BLaER1 (cell line): ENCODE results near the gene LIMA1.
"Not testable (repeated sequence)": the region's sequence is repeated elsewhere in the genome, so short reads cannot be mapped to it uniquely, and the experiment has no call there.

Experiments
- H3K27ac ChIP-seq: shearing (Covaris generic); formaldehyde crosslinking; 2 replicates; pipeline ENCODE4 v1.8.1; 2022
- H3K27me3 ChIP-seq: shearing (Covaris generic); formaldehyde crosslinking; 2 replicates; pipeline ENCODE4 v1.8.1; 2022
- H3K36me3 ChIP-seq: shearing (Covaris generic); formaldehyde crosslinking; 2 replicates; pipeline ENCODE4 v1.8.1; 2022
- H3K4me1 ChIP-seq: shearing (Covaris generic); formaldehyde crosslinking; 2 replicates; pipeline ENCODE4 v1.8.1; 2022
- H3K4me2 ChIP-seq: shearing (Covaris generic); formaldehyde crosslinking; 2 replicates; pipeline ENCODE4 v1.8.1; 2022
- H3K4me3 ChIP-seq: shearing (Covaris generic); formaldehyde crosslinking; 2 replicates; pipeline ENCODE4 v1.8.1; 2022
- H3K9ac ChIP-seq: shearing (Covaris generic); formaldehyde crosslinking; 2 replicates; pipeline ENCODE4 v1.8.1; 2022
- H3K9me3 ChIP-seq: shearing (Covaris generic); formaldehyde crosslinking; 2 replicates; pipeline ENCODE4 v1.8.1; 2022
- H4K20me1 ChIP-seq: shearing (Covaris generic); formaldehyde crosslinking; 2 replicates; pipeline ENCODE4 v1.8.1; 2022
- Cebpa-rat ChIP-seq: shearing (Covaris generic); IDR thresholded peaks from 2 replicates; pipeline ENCODE4 v1.8.1; 2022

LIMA1 gene

DNA sequence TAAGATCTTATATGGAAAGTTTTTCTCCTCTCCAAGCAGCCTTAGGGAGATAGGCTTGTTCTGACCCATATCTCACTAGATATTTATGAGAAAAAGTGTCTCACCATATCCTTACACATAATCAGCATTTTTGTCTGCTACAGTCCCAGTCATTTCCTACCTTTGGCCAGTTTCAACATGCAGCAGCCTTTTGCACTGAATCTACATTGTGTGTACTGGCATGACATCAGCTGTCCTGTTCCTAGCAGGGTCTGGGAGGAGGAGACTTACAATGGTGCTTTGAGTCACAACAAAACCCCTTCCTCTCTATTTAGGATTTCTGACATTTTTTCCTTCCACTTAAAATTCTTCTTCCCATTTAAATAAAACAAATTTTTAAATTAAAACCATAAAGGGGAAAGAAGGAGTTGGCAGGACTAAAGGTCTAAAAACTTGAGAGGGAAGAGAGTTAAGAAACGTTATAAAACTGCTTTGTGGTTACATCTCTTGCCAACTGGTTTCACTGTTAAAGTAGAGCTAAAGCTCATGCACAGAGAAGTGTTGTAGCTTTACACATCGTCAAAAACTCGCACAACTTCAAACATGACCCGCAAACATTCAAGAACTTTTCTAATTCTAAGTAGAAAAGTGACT lies 62.8 kb downstream of the LIMA1 start:
- Histone ChIP-seq H3K9me3 (no peaks in the 10 kb centered on the region), H3K36me3 (no peaks in the 10 kb centered on the region), H3K4me1 (peaks cover 54% of the 10 kb centered on the region), H3K4me3 (peak overlapping the region; percentile 55), H3K4me2 (peak overlapping the region; percentile 77), H3K9ac (peak overlapping the region; percentile 65; the same call in 1 of the 2 replicates), H3K27me3 (no peaks in the 10 kb centered on the region), H4K20me1 (no peaks in the 10 kb centered on the region), H3K27ac (peak overlapping the region; percentile 52)
- no peak for TF ChIP-seq Cebpa-rat

DNA sequence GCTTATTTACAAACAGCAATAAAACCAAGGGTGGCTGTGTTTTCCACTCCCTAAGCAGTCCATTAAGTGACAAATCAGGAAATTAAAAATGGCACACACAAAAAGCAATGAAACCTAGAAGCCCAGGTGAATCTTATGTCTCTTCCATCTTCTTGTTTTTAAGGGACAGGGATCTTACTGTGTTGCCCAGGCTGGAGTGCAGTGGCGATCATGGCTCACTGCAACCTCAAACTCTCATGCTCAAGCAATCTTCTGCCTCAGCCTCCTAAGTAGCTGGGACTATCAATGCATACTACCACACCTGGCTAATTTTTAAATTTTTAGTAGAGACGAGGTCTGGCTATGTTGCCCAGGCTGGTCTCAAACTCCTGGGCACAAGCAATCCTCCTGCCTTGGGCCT lies 63.8 kb downstream of the LIMA1 start:
- Histone ChIP-seq H4K20me1 (no peaks in the 10 kb centered on the region), H3K27ac (no peak overlapping the region), H3K4me3 (no peak overlapping the region), H3K36me3 (no peaks in the 10 kb centered on the region), H3K4me2 (no peak overlapping the region), H3K9ac (no peak overlapping the region), H3K9me3 (no peaks in the 10 kb centered on the region), H3K27me3 (no peaks in the 10 kb centered on the region), H3K4me1 (peaks cover 50% of the 10 kb centered on the region)
- no peak for TF ChIP-seq Cebpa-rat

DNA sequence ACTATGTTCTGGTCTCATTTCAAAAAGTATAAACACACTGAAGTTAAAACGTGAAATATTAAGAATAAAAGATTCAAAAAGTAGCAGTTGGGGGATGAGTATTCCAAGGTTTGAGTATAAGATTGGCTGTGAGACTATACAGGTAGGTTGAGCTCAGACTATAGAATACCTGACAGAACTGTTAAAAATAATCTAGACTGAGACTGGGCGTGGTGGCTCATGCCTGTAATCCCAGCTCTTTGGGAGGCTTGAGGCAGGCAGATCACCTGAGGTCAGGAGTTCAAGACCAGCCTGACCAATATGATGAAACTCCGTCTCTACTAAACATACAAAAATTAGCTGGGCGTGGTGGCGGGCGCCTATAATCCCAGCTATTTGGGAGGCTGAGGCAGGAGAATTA lies 64.3 kb downstream of the LIMA1 start:
- H3K4me1 ChIP-seq = peaks cover 44% of the 10 kb centered on the region
- H4K20me1 ChIP-seq, H3K9me3 ChIP-seq, H3K36me3 ChIP-seq, H3K27me3 ChIP-seq, H3K4me2 ChIP-seq, H3K27ac ChIP-seq, H3K4me3 ChIP-seq, H3K9ac ChIP-seq: not testable (repeated sequence)

DNA sequence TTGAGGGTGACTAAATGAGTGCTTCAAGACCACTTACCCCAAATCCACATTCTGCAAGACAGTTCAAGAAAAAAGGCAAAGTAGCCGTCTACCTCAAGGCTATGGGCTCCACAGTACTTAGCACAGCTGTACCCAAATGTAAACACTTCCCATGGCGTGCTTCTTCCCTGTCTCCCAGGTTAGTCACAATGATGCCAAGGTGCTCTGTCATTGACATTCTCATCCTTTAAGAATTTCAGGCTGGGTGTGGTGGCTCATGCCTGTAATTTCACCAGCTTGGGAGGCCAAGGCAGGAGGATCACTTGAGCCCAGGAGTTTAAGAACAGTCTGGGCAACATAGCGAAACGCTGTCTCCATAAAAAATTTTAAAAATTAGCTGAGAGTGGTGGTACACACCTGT lies 64.9 kb downstream of the LIMA1 start:
- Histone ChIP-seq H3K9ac (no peak overlapping the region), H3K4me3 (no peak overlapping the region), H3K27ac (no peak overlapping the region), H4K20me1 (no peaks in the 10 kb centered on the region), H3K9me3 (no peaks in the 10 kb centered on the region), H3K4me1 (peaks cover 38% of the 10 kb centered on the region), H3K36me3 (no peaks in the 10 kb centered on the region), H3K27me3 (no peaks in the 10 kb centered on the region), H3K4me2 (no peak overlapping the region)
- TF ChIP-seq Cebpa-rat = no peak

DNA sequence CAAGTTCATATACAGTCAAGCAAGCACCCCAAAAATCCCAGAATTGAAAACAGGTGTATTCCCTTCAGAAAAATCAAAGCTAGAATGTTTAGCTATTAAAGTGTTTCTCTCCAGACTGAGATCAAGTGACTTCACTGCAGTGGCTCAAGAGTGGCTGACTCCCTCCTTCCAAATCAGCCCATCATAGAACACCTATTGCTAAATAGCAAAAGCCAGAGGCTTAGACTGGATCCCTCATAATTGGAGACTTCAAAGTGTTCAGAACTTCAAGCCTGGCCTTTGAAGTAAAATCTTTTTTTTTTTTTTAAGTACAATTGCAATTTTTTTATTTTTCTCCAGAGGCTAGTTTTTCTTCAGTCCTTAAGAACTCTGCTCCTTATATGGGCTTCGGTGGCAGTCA lies 66.1 kb downstream of the LIMA1 start:
- Histone ChIP-seq H3K27ac (no peak overlapping the region), H3K4me2 (no peak overlapping the region), H3K4me3 (no peak overlapping the region), H3K27me3 (no peaks in the 10 kb centered on the region), H4K20me1 (no peaks in the 10 kb centered on the region), H3K36me3 (no peaks in the 10 kb centered on the region), H3K9ac (no peak overlapping the region), H3K9me3 (no peaks in the 10 kb centered on the region), H3K4me1 (peaks cover 27% of the 10 kb centered on the region)
- TF ChIP-seq Cebpa-rat = no peak

DNA sequence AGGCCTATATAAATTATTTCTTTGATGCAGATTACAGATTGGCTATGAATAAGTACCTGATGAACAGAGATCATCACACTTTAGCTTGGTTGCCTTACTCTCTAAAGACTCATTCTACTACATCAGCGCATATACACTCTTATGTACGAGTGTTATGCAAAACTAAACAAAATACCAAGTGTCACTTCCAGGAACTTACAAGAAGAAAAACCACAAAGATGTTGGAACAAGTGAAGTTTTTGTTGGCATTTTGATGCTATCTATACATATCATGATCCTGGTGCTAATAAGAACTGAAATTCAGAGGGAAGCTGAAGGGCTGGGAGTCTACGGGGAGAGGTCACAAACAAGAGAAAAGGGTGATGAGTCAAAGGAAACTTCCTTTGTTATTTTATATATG lies 68.3 kb downstream of the LIMA1 start:
- H3K4me2 ChIP-seq = no peak overlapping the region
- H3K27me3 ChIP-seq = no peaks in the 10 kb centered on the region
- no peak overlapping the region for H3K9ac ChIP-seq
- TF ChIP-seq Cebpa-rat = no peak
- no peaks in the 10 kb centered on the region for H3K36me3 ChIP-seq
- H3K4me3 ChIP-seq = no peak overlapping the region
- H3K27ac ChIP-seq = no peak overlapping the region
- H3K9me3 ChIP-seq = no peaks in the 10 kb centered on the region
- no peaks in the 10 kb centered on the region for H4K20me1 ChIP-seq
- peaks cover 14% of the 10 kb centered on the region for H3K4me1 ChIP-seq

DNA sequence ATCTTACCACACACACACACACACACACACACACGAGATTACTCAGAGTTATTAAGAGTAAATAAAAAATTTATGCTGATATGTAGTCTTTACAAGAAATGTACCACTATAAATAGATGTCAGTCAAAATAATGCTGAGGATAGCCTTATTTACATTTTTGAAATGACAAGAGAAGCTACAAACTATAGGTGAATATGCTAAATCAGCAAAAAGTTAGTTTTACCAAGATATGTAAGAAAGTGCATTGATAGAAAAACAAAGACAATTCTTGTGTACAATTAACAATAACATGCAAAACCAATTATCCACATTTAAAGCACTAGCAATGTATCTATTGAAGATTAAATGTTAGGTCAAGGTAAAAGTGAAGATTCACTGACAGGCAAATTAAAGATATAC lies 69.3 kb downstream of the LIMA1 start:
- Histone ChIP-seq H3K4me1 (peaks cover 10% of the 10 kb centered on the region), H3K27ac (no peak overlapping the region), H3K27me3 (no peaks in the 10 kb centered on the region), H3K4me2 (no peak overlapping the region), H3K9me3 (no peaks in the 10 kb centered on the region), H3K9ac (no peak overlapping the region), H4K20me1 (no peaks in the 10 kb centered on the region), H3K4me3 (no peak overlapping the region), H3K36me3 (no peaks in the 10 kb centered on the region)
- no peak for TF ChIP-seq Cebpa-rat

DNA sequence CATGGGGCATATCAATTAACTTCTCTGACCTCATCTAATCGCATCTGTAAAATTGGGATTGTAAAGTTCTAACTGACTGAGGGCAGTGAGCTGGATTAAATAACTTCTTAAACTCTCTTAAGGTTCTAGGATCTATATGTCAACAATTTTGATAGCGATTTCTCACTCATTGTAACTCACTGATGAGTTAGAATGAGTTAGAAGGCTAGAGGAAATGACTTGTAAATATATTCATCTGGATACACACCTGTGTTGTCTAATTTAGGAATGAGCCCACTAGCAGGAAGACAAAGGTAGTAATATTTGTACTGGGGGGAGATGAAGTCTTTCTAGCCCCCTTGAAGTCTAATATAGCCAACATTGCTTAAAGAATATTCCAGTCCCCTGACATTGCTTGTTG lies 69.9 kb downstream of the LIMA1 start:
- H3K27ac ChIP-seq = no peak overlapping the region

DNA sequence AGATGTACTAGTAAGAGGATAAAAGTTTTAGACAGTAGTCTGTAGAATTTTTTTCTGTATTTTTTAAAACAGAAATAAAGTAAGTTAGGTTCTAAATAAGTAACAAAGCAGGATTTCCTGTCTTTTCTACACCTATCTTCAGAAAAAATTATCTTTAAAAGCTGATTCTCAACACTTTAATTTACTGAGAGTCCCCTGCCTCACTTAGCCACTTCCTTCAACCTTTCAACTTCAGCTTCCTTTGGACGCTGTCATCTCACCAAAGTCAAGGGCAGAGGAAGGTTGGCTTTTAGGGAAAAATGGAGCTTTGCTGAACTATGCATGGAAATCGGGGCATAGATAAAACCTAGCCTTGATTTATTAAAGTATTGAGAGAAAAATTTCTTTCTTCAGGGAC lies 71.3 kb downstream of the LIMA1 start:
- Histone ChIP-seq H3K9me3 (no peaks in the 10 kb centered on the region), H4K20me1 (no peaks in the 10 kb centered on the region), H3K4me2 (no peak overlapping the region), H3K4me3 (no peak overlapping the region), H3K4me1 (peaks cover 10% of the 10 kb centered on the region), H3K27me3 (no peaks in the 10 kb centered on the region), H3K27ac (no peak overlapping the region; the same call in 1 of the 2 replicates), H3K9ac (no peak overlapping the region), H3K36me3 (no peaks in the 10 kb centered on the region)
- no peak for TF ChIP-seq Cebpa-rat

More for the DNA sequence above, 69.9 kb downstream of the LIMA1 start:
- Histone ChIP-seq H3K4me2 (no peak overlapping the region), H4K20me1 (no peaks in the 10 kb centered on the region), H3K36me3 (no peaks in the 10 kb centered on the region), H3K4me3 (no peak overlapping the region), H3K27me3 (no peaks in the 10 kb centered on the region), H3K9ac (no peak overlapping the region), H3K4me1 (peaks cover 10% of the 10 kb centered on the region), H3K9me3 (no peaks in the 10 kb centered on the region)
- TF ChIP-seq Cebpa-rat = no peak

DNA sequence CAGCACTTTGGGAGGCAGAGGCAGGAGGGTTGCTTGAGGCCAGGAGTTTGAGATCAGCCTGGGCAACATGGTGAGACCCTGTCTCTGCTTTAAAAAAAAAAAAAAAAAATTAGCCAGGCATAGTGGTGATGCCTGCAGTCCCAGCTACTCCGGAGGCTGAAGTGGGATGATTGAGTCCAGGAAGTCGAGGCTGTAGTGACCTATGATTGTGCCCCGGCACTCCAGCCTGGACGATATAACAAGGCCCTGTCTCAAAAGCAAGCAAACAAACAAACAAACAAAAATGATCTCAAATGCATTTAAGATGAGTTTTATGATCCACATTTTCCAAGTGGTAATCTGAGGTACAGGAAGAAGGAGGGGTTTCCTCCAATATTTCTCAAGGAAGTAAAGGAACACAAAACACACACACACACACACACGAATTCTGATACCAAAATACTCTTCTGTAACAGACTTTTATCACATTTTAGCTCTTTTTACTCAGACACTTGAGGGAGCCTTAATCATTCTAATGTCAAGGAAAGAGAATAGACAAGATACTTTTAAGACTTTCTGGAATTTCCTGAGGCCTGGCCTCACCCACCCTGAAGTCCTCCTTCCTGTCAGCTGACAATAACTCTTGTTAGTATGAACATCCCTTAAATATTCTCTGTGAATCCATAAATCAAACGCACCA lies 71.8 kb downstream of the LIMA1 start:
- H3K27ac ChIP-seq = no peak overlapping the region
- no peak overlapping the region for H3K4me2 ChIP-seq
- no peak overlapping the region for H3K4me3 ChIP-seq
- H3K4me1 ChIP-seq = peaks cover 10% of the 10 kb centered on the region
- no peak overlapping the region for H3K9ac ChIP-seq
- TF ChIP-seq Cebpa-rat = no peak
- H4K20me1 ChIP-seq = no peaks in the 10 kb centered on the region
- no peaks in the 10 kb centered on the region for H3K27me3 ChIP-seq
- no peaks in the 10 kb centered on the region for H3K36me3 ChIP-seq
- H3K9me3 ChIP-seq = no peaks in the 10 kb centered on the region
